Left lung (tissue), 10 donors: ENCODE measurements around the gene ADAMTS4. TPM values are rescaled to one million over a fixed set of nuclear protein-coding genes. Genes with fewer than 3 reads are reported as not detected.

Source experiments
- ATAC-seq: fragments of 200-7000 bp; cut with Tn5 transposase; one replicate; pipeline ENCODE4 v1.9.1; 2020; ENCODE audit warnings: moderate library complexity
- DNase-seq, 4 donors: peaks; one replicate each; pipeline ENCODE4 v3.0.0-alpha.2; 2013 to 2020
- H3K27ac ChIP-seq, 2 donors: fragments of 200-600 bp; sonication (generic) in 1 of 2; one replicate each; pipeline versions ENCODE4 v1.5.0 to v1.8.0; 2020 to 2021
- H3K27me3 ChIP-seq, 2 donors: fragments of 200-600 bp; sonication (generic) in 1 of 2; one replicate each; pipeline versions ENCODE4 v1.5.0 to v1.8.0; 2020 to 2021
- H3K36me3 ChIP-seq, 2 donors: fragments of 200-600 bp; sonication (generic) in 1 of 2; one replicate each; pipeline versions ENCODE4 v1.5.0 to v1.8.0; 2020 to 2021
- H3K4me1 ChIP-seq, 2 donors: fragments of 200-600 bp; one replicate each; pipeline ENCODE4 v1.8.0; 2021
- H3K4me3 ChIP-seq, 2 donors: fragments of 200-600 bp; sonication (generic) in 1 of 2; one replicate each; pipeline versions ENCODE4 v1.5.0 to v1.8.0; 2020 to 2021; ENCODE audit warnings: mild to moderate bottlenecking in 1 of 2
- H3K9me3 ChIP-seq, 2 donors: fragments of 200-600 bp; sonication (generic) in 1 of 2; one replicate each; pipeline versions ENCODE4 v1.5.0 to v1.8.0; 2020 to 2021
- intact Hi-C, 2 donors: fragments of 100-400 bp; cut with DNase I; formaldehyde crosslinking; loops; one replicate each; pipeline versions ENCODE4 v1.11.2 to v1.14.2; 2022
- polyA plus RNA-seq, 6 donors: library from polyadenylated mRNA; unstranded; fragments of 120-200 nt; gene quantifications; one replicate each; pipeline ENCODE4 v1.2.1, GENCODE V29; 2013; ENCODE audit not compliant: insufficient read length in 6 of 6
- total RNA-seq, 2 donors: library from RNA; stranded (reverse); fragmentation: NEBNext Ultra II Directional; extraction: Animal tissue kit (Norgen Biotek cat#: 25700); gene quantifications; one replicate each; pipeline ENCODE4 v1.2.1, GENCODE V29; 2021
- TF ChIP-seq, protein P1 (sequence below), 2 donors: fragments of 200-600 bp; sonication (generic) in 1 of 2; IDR thresholded peaks; one replicate each; pipeline versions ENCODE4 v1.5.0 to v1.8.0; 2021; ENCODE audit warnings: antibody characterized with exemption in 2 of 2
- donor health status: DM: no; HTN: yes; CAD: no.
- donor health status: DM: no; HTN: no; CAD: no.

ADAMTS4 gene
- total and polyA plus RNA-seq, 8 donors: 1.4 to 15.4 (median 3.1) TPM

DNA sequence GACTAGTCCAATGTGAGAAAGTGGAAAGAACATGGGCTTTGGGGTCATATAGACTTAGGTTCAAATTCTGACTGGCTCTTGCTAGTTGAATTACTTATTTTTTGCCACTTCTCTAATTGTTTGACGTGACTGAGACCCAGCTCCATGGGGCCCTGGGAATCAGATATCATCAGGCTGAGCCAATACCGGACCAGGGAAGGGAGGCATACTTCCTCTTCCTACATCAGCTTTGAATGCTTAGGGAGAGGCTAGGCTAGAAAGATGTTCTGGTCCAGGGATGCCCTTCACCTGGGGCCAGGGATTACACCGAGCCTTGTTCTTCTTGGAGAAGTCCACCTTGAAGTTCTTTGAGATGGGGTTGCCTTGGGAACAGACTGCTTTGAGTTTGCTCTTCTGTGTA, 42.8 kb upstream of the ADAMTS4 start:
- ATAC-seq: no peak
- TF ChIP-seq, protein P1, sequence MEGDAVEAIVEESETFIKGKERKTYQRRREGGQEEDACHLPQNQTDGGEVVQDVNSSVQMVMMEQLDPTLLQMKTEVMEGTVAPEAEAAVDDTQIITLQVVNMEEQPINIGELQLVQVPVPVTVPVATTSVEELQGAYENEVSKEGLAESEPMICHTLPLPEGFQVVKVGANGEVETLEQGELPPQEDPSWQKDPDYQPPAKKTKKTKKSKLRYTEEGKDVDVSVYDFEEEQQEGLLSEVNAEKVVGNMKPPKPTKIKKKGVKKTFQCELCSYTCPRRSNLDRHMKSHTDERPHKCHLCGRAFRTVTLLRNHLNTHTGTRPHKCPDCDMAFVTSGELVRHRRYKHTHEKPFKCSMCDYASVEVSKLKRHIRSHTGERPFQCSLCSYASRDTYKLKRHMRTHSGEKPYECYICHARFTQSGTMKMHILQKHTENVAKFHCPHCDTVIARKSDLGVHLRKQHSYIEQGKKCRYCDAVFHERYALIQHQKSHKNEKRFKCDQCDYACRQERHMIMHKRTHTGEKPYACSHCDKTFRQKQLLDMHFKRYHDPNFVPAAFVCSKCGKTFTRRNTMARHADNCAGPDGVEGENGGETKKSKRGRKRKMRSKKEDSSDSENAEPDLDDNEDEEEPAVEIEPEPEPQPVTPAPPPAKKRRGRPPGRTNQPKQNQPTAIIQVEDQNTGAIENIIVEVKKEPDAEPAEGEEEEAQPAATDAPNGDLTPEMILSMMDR (IDR thresholded peaks at IDR 0.05): no peak
- intact Hi-C loops: no loop called here

DNA sequence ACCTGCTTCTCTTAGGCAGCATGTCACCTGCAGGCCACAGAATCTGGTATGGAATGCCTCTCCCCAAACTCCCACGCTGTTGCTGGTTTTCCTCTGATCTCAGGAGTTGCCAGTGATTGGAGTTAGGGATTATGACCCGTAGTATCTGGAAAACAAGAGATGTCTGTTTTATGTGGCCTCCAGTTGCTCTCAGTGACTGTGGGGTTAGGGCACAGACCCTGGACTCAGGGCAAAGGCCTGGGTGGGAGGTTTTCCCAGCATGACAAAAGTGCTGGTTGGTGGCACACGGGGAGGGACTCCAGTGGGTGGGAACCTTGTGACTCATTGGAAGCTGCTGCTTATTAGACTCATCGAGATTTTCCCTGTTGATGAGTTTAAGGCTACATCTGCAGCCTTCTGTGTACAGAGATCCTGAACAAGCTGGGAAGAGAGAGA, 39.2 kb upstream of the ADAMTS4 start, which contains the start of gene NR1I3:
NR1I3 (minus strand) TSS at position 165 of the 435 bp plus-strand sequence. CDS start 1,638 bp downstream, outside the sequence.
- Histone ChIP-seq H3K36me3 (no peaks in the 10 kb centered on the region), H3K27ac (no peak within 1 kb of the TSS), H3K27me3 (no peaks in the 10 kb centered on the region), H3K9me3 (no peaks in the 10 kb centered on the region), H3K4me3 (no peak within 1 kb of the TSS), H3K4me1 (no peaks in the 10 kb centered on the region)
- TF ChIP-seq, protein P1 (IDR thresholded peaks at IDR 0.05): no peak
- DNase-seq: no peak
- intact Hi-C loops: no loop called here
- no peak for ATAC-seq

More for the DNA sequence above, 42.8 kb upstream of the ADAMTS4 start:
- DNase-seq: no peak
- no peaks in the 10 kb centered on the region for H3K27me3 ChIP-seq
- H3K4me1 ChIP-seq: no peaks in the 10 kb centered on the region
- H3K4me3 ChIP-seq: no peak overlapping the region
- H3K9me3 ChIP-seq: no peaks in the 10 kb centered on the region
- no peak overlapping the region for H3K27ac ChIP-seq
- H3K36me3 ChIP-seq: no peaks in the 10 kb centered on the region

DNA sequence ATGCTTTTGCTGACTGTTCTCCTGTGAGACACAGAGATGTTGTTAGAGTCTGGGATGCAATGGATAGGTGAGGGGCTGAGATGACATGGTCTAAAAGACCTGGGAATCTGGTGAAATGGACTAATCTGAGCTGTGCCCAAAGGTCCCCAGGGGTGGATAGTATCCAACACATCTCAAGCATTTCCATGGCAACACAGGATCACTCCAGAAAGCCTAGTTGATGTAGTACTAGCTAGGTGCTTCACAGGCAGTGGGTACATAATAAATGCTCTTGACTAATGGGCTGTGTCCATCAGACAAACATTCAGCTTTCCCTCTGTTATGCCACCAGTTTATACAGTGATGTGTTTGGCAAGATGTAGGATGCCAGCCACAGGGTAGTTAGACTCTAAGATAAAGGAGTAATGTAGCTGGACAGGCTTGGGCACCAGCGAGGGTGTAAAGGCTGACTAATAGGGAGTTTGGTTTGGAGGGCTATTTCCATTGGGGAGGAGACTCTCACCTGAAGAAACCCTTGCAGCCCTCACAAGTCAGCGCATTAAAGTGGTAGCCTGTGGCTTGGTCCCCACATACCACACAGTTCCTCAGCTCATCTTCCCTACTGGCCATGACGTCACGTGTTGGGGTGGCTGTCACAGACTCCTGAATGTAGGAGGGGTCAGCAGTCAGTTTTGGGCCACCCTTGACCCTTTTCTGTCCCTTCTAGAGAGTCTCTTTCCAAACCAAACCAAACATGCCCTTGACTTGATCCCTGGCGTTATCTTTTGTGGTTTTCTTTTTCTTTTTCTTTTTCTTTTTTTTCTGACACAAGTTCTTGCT, 37.3 kb upstream of the ADAMTS4 start:
- ATAC-seq: no peak
- H3K4me1 ChIP-seq: no peaks in the 10 kb centered on the region
- TF ChIP-seq, protein P1 (IDR thresholded peaks at IDR 0.05): no peak
- H3K36me3 ChIP-seq: no peaks in the 10 kb centered on the region
- H3K4me3 ChIP-seq: no peak overlapping the region
- no peak for DNase-seq
- H3K9me3 ChIP-seq: no peaks in the 10 kb centered on the region
- no peak overlapping the region for H3K27ac ChIP-seq
- no peaks in the 10 kb centered on the region for H3K27me3 ChIP-seq
- intact Hi-C loops: no loop called here

DNA sequence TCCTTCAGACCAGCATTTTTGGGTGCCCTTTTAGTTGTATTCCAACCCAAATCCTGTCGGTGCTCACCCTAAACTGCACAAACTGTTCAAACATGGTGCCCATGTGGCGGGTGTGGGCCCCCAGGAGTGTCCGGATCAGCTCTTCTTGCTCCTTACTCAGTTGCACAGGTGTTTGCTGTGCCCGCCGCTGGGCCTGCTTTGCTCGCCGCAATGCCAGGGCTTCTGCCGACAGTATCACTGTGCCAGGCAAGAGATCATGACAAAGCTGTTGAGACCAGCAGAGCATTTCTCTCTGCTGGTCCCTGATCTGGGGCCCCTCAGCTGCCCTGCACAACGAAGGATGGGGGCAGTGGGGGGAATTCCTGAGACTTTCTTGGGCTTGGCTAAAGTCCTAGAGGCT, 34.2 kb upstream of the ADAMTS4 start:
- intact Hi-C loops: no loop called here

DNA sequence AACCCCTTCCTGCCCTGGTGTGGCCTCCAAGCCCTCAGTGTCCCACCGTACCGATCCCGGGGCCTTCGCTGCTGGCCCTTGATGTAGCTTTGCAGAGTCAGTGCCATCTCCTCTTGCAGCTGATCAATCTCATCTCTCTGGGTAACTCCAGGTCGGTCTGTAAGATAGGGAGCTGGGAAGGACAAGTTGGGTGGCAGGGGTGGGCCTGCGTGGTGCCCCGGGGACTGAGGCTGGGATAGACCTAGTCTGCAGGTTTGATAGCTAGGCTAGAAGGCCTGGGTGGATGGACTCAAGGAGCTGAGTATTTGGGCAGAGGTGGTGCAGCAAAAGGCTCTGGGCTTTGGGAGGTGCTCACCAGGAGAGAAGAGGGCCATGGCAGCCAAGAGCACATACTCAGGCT, 31.9 kb upstream of the ADAMTS4 start:
- ATAC-seq (no peak), DNase-seq (no peak)
- no peaks in the 10 kb centered on the region for H3K27me3 ChIP-seq
- H3K4me1 ChIP-seq: peaks cover 7 to 23% of the 10 kb centered on the region in 2 donors
- H3K9me3 ChIP-seq: no peaks in the 10 kb centered on the region
- no peak overlapping the region for H3K27ac ChIP-seq
- H3K36me3 ChIP-seq: peaks cover 0 to 29% of the 10 kb centered on the region in 2 donors
- intact Hi-C loops: no loop called here
- no peak overlapping the region for H3K4me3 ChIP-seq
- TF ChIP-seq, protein P1 (IDR thresholded peaks at IDR 0.05): no peak

More for the DNA sequence above, 34.2 kb upstream of the ADAMTS4 start:
- DNase-seq (no peak), ATAC-seq (no peak)
- TF ChIP-seq, protein P1 (IDR thresholded peaks at IDR 0.05): no peak
- H3K4me1 ChIP-seq: no peaks in the 10 kb centered on the region
- H3K9me3 ChIP-seq: no peaks in the 10 kb centered on the region
- no peak overlapping the region for H3K27ac ChIP-seq
- H3K36me3 ChIP-seq: peaks cover 0 to 29% of the 10 kb centered on the region in 2 donors
- no peaks in the 10 kb centered on the region for H3K27me3 ChIP-seq
- no peak overlapping the region for H3K4me3 ChIP-seq
